SU-DHL-6 (cell line): ENCODE data around the gene FSTL3.
A peak's percentile ranks its signal among the peaks of the same experiment; 100 is the strongest.

ENCODE experiments used
- H2AFZ ChIP-seq: fragments of 200-600 bp; sonication (generic); 2 replicates; pipeline ENCODE4 v1.6.1; 2014; ENCODE audit warnings: low read depth, mild to moderate bottlenecking, moderate library complexity, mixed read lengths, antibody characterized with exemption, low read length; ENCODE audit not compliant: severe bottlenecking
- H3F3A ChIP-seq: fragments of 200-600 bp; shearing (Covaris generic); 2 replicates; pipeline ENCODE4 v1.6.0; 2016; ENCODE audit warnings: antibody characterized with exemption, mild to moderate bottlenecking; ENCODE audit not compliant: insufficient read depth
- H3K27ac ChIP-seq: fragments of 200-600 bp; sonication (generic); 2 replicates; pipeline ENCODE4 v1.5.1; 2016; ENCODE audit warnings: low read depth, mild to moderate bottlenecking, low read length, moderate library complexity, mixed read lengths
- H3K27me3 ChIP-seq: fragments of 200-600 bp; sonication (generic), shearing (Covaris generic); 2 replicates; pipeline ENCODE4 v1.6.0; 2014; ENCODE audit warnings: mild to moderate bottlenecking, low read length
- H3K36me3 ChIP-seq: fragments of 200-600 bp; sonication (generic); 2 replicates; pipeline ENCODE4 v1.6.1; 2014; ENCODE audit warnings: mild to moderate bottlenecking, low read length, mixed read lengths
- H3K4me2 ChIP-seq: fragments of 300-600, 200-600 bp; shearing (Covaris generic), sonication (generic); 2 replicates; pipeline ENCODE4 v1.6.0; 2014; ENCODE audit warnings: low read length, low read depth, mild to moderate bottlenecking; ENCODE audit not compliant: poor library complexity, severe bottlenecking
- H3K4me3 ChIP-seq: fragments of 200-600 bp; sonication (generic); 2 replicates; pipeline ENCODE4 v1.5.1; 2014; ENCODE audit warnings: antibody characterized with exemption, low read length, mild to moderate bottlenecking, mixed read lengths; ENCODE audit not compliant: insufficient read depth, poor library complexity, severe bottlenecking
- H3K79me2 ChIP-seq: fragments of 200-600 bp; sonication (generic); 2 replicates; pipeline ENCODE4 v1.6.1; 2014; ENCODE audit warnings: mild to moderate bottlenecking, low read length, moderate library complexity; ENCODE audit not compliant: insufficient read depth
- H3K9ac ChIP-seq: fragments of 200-600 bp; sonication (generic); 2 replicates; pipeline ENCODE4 v1.7.0; 2014; ENCODE audit warnings: mild to moderate bottlenecking, low read length
- H3K9me2 ChIP-seq: fragments of 200-600 bp; sonication (generic); replicated peaks from 2 replicates; pipeline ENCODE4 v1.6.1; 2014; ENCODE audit warnings: low read length; ENCODE audit not compliant: insufficient read depth
- H3K9me3 ChIP-seq: fragments of 200-600 bp; sonication (generic); 2 replicates; pipeline ENCODE4 v1.6.1; 2014; ENCODE audit warnings: low read length, mixed read lengths; ENCODE audit not compliant: insufficient read depth
- H4K20me1 ChIP-seq: fragments of 200-600 bp; sonication (generic); 2 replicates; pipeline ENCODE4 v1.6.1; 2014; ENCODE audit warnings: low read depth, mild to moderate bottlenecking, antibody characterized with exemption, low read length, moderate library complexity, mixed read lengths
- CTCF ChIP-seq: fragments of 200-600 bp; sonication (generic); IDR thresholded peaks from one replicate; pipeline ENCODE4 v1.5.1; 2017; ENCODE audit warnings: antibody characterized with exemption, mild to moderate bottlenecking, low read length, moderate library complexity; ENCODE audit not compliant: insufficient read depth, poor library complexity, severe bottlenecking
- EZH2phosphoT487 ChIP-seq: fragments of 200-600 bp; sonication (generic), shearing (Covaris generic); conservative IDR thresholded peaks from 2 replicates; pipeline ENCODE4 v1.6.1; 2018; ENCODE audit warnings: mild to moderate bottlenecking, antibody characterized with exemption, low read length, moderate library complexity, mixed read lengths

Gene FSTL3

GRCh38 chr19:658916-659839 lies 17.0 kb upstream of the FSTL3 start:
- Histone ChIP-seq H2AFZ (no peak overlapping the region), H3K9me2 (no peaks in the 10 kb centered on the region), H3K36me3 (no peaks in the 10 kb centered on the region), H3K9me3 (no peaks in the 10 kb centered on the region), H3K27me3 (no peaks in the 10 kb centered on the region), H3K4me3 (no peak overlapping the region), H4K20me1 (peaks cover 15% of the 10 kb centered on the region), H3K9ac (peak overlapping the region; percentile 47; the same call in 1 of the 2 replicates), H3K4me2 (peak overlapping the region; percentile 79), H3K27ac (peak overlapping the region; percentile 89), H3K79me2 (peaks cover 85% of the 10 kb centered on the region), H3F3A (peaks cover 21% of the 10 kb centered on the region)
- no peak for TF ChIP-seq CTCF
- no peak for TF ChIP-seq EZH2phosphoT487

- Histone ChIP-seq H4K20me1 (peaks cover 8% of the 10 kb centered on the region), H3K27me3 (no peaks in the 10 kb centered on the region), H3F3A (peaks cover 21% of the 10 kb centered on the region)
These were observed 15.3 kb upstream of the FSTL3 start for GRCh38 chr19:660793-661426.

More at GRCh38 chr19:660793-661426, 15.3 kb upstream of the FSTL3 start:
- Histone ChIP-seq H3K27ac (peak overlapping the region; percentile 89), H3K9me2 (no peaks in the 10 kb centered on the region), H3K36me3 (no peaks in the 10 kb centered on the region), H3K9me3 (no peaks in the 10 kb centered on the region), H3K79me2 (peaks cover 69% of the 10 kb centered on the region), H3K9ac (peak overlapping the region; percentile 98), H2AFZ (no peak overlapping the region), H3K4me3 (peak overlapping the region; percentile 77), H3K4me2 (peak overlapping the region; percentile 79)
- no peak for TF ChIP-seq CTCF
- TF ChIP-seq EZH2phosphoT487, result no peak
